ENCODE measurements around the gene ALDH1A3.
"Not testable (repeated sequence)": the region's sequence is repeated elsewhere in the genome, so short reads cannot be mapped to it uniquely, and the experiment has no call there.

Gene ALDH1A3

GRCh38 chr15:100879464-100880138 lies at the start of gene ALDH1A3:
Gene ALDH1A3, plus strand, starts transcription at chr15:100879831. Its CDS starts 77 bp downstream, at chr15:100879908.
- DNase-seq (ENCODE audit: low read depth, low spot score) = no peak

- DNase-seq (ENCODE audit: low read depth, low spot score) = no peak
These were observed 48.2 kb upstream of the ALDH1A3 start for GRCh38 chr15:100831467-100831866.

GRCh38 chr15:100832149-100832942 lies 47.3 kb upstream of the ALDH1A3 start:
- no peak for DNase-seq (ENCODE audit: low read depth, low spot score)

- no peak for DNase-seq (ENCODE audit: low read depth, low spot score)
These were observed 45.9 kb upstream of the ALDH1A3 start for GRCh38 chr15:100833417-100834389.

- DNase-seq (ENCODE audit: low read depth, low spot score) = no peak
These were observed 44.9 kb upstream of the ALDH1A3 start for GRCh38 chr15:100834731-100835130.

- DNase-seq (ENCODE audit: low read depth, low spot score) = no peak
These were observed 44.0 kb upstream of the ALDH1A3 start for GRCh38 chr15:100835636-100836035.

GRCh38 chr15:100836501-100836900 lies 43.1 kb upstream of the ALDH1A3 start:
- DNase-seq (ENCODE audit: low read depth, low spot score) = no peak

GRCh38 chr15:100841426-100841825 lies 38.2 kb upstream of the ALDH1A3 start:
- DNase-seq (ENCODE audit: low read depth, low spot score) = no peak

GRCh38 chr15:100842756-100843730 lies 36.6 kb upstream of the ALDH1A3 start:
- DNase-seq (ENCODE audit: low read depth, low spot score) = no peak

GRCh38 chr15:100844167-100844566 lies 35.5 kb upstream of the ALDH1A3 start:
- DNase-seq (ENCODE audit: low read depth, low spot score) = no peak

- no peak for DNase-seq (ENCODE audit: low read depth, low spot score)
These were observed 34.9 kb upstream of the ALDH1A3 start for GRCh38 chr15:100844778-100845177.

- no peak for DNase-seq (ENCODE audit: low read depth, low spot score)
These were observed 32.4 kb upstream of the ALDH1A3 start for GRCh38 chr15:100847194-100847593.

GRCh38 chr15:100849021-100849854 lies 30.4 kb upstream of the ALDH1A3 start:
- no peak for DNase-seq (ENCODE audit: low read depth, low spot score)

- DNase-seq (ENCODE audit: low read depth, low spot score) = no peak
These were observed 29.8 kb upstream of the ALDH1A3 start for GRCh38 chr15:100849855-100850218.

- DNase-seq (ENCODE audit: low read depth, low spot score) = not testable (repeated sequence)
These were observed 28.1 kb upstream of the ALDH1A3 start for GRCh38 chr15:100851428-100852015.

- DNase-seq (ENCODE audit: low read depth, low spot score) = no peak
These were observed 27.0 kb upstream of the ALDH1A3 start for GRCh38 chr15:100852630-100853029.

- peak; percentile 18 for DNase-seq (ENCODE audit: low read depth, low spot score)
These were observed 25.8 kb upstream of the ALDH1A3 start for GRCh38 chr15:100853676-100854440.

GRCh38 chr15:100856867-100857266 lies 22.8 kb upstream of the ALDH1A3 start:
- no peak for DNase-seq (ENCODE audit: low read depth, low spot score)

- DNase-seq (ENCODE audit: low read depth, low spot score) = no peak
These were observed 21.3 kb upstream of the ALDH1A3 start for GRCh38 chr15:100858294-100858693.

Measured in smooth muscle cell of the brain vasculature (primary cell).